Astrocyte (in vitro differentiated cells and primary cell): Measurements from ENCODE around the gene DNAH14.
"Not testable (repeated sequence)": the region's sequence is repeated elsewhere in the genome, so short reads cannot be mapped to it uniquely, and the experiment has no call there.

Source experiments
- CTCF ChIP-seq: IDR thresholded peaks from 2 replicates; pipeline ENCODE4 v1.5.1; 2011; ENCODE audit warnings: low read depth, mild to moderate bottlenecking, inconsistent platforms, low read length, moderate library complexity; ENCODE audit not compliant: insufficient read depth
- EZH2 ChIP-seq: IDR thresholded peaks from 2 replicates; pipeline ENCODE4 v1.6.1; 2012; ENCODE audit warnings: mild to moderate bottlenecking, low read length, inconsistent platforms; ENCODE audit not compliant: insufficient read depth

DNA sequence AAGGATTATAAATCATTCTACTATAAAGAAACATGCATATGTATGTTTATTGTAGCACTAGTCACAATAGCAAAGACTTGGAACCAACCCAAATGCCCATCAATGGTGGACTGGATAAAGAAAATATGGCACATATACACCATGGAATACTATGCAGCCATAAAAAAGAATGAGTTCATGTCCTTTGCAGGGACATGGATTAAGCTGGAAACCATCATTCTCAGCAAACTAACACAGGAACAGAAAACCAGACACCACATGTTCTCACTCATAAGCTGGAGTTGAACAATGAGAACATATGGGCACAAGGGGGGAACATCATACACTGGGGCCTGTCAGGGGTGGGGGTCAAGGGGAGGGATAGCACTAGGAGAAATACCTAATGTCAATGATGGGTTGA lies 300.0 kb downstream of the DNAH14 start:
- TF ChIP-seq CTCF, EZH2: not testable (repeated sequence)
